ENCODE results near the gene GLYAT.

Gene GLYAT

GRCh38 chr11:58671983-58672633, 59.6 kb downstream of the GLYAT start:
- no peak overlapping the region for H3K4me2 ChIP-seq (ENCODE audit: insufficient read depth, low read length)
- no peak for ATAC-seq (ENCODE audit: insufficient read depth, low read depth)
- H3K27ac ChIP-seq (ENCODE audit: low read length) = no peak overlapping the region

DNA sequence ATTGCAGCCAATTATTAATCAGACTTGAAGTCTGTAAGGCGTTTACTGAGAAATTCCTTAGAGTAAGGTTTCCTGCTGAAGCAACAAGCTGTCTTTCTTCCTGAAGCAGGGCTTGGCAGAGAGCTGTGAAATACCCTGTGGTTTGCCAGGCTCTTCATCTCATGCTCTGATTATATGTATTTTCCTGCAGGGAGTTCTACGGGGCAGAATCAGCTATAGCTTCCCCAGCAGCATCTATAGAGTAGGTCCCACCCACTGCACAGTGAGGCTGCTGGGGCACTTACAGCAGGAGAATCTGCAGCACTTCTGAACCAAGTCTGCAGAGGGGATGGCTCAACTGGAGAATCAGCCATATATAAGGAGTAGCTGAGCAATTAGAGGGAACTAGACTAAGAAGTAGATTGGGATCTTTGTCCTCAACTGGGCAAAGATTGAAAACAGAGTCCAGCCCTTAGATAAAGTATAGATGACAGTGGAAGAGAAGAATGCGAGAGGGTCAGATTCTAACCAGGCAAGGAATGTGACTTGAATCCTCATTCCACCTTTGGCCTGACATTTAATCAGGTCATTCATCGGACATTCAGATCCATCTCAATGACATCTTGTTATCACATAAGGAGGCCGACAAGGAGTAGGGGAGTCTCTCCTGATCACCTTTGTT, 71.7 kb downstream of the GLYAT start:
- TF ChIP-seq EZH2 (IDR thresholded peaks at IDR 0.05; ENCODE audit: borderline replicate concordance, low read depth, low read length, severe bottlenecking) (no peak), CTCF (IDR thresholded peaks at IDR 0.05; ENCODE audit: borderline replicate concordance, extremely low read depth, low read length, poor library complexity, severe bottlenecking) (no peak)
- H3K4me1 ChIP-seq (ENCODE audit: insufficient read depth, low read length) = no peaks in the 10 kb centered on the region
- no peak for DNase-seq
- H3K9ac ChIP-seq (ENCODE audit: low read depth, low read length) = no peak overlapping the region
- no peaks in the 10 kb centered on the region for H3K9me3 ChIP-seq (ENCODE audit: insufficient read depth, low read length, severe bottlenecking)
- peaks cover 5% of the 10 kb centered on the region for H3K27me3 ChIP-seq (ENCODE audit: insufficient read depth, low read length, poor library complexity)
- H2AFZ ChIP-seq (ENCODE audit: low read depth, low read length) = no peak overlapping the region
- H3K36me3 ChIP-seq (ENCODE audit: insufficient read depth, low read length) = no peaks in the 10 kb centered on the region
- H3K4me3 ChIP-seq (ENCODE audit: low read depth in 1 of 2, low read length in 2 of 2) = no peak overlapping the region
- no peaks in the 10 kb centered on the region for H4K20me1 ChIP-seq (ENCODE audit: insufficient read depth, low read length)
- no peaks in the 10 kb centered on the region for H3K79me2 ChIP-seq (ENCODE audit: insufficient read depth, low read length)
- H3K4me2 ChIP-seq (ENCODE audit: insufficient read depth, low read length) = no peak overlapping the region
- H3K27ac ChIP-seq (ENCODE audit: low read length) = no peak overlapping the region
- no peak for ATAC-seq (ENCODE audit: insufficient read depth, low read depth)

More at GRCh38 chr11:58671983-58672633, 59.6 kb downstream of the GLYAT start:
- DNase-seq = no peak
- Histone ChIP-seq H3K4me1 (ENCODE audit: insufficient read depth, low read length) (no peaks in the 10 kb centered on the region), H2AFZ (ENCODE audit: low read depth, low read length) (no peak overlapping the region), H3K9ac (ENCODE audit: low read depth, low read length) (no peak overlapping the region), H3K4me3 (ENCODE audit: low read depth in 1 of 2, low read length in 2 of 2) (no peak overlapping the region), H3K79me2 (ENCODE audit: insufficient read depth, low read length) (no peaks in the 10 kb centered on the region), H3K27me3 (ENCODE audit: insufficient read depth, low read length, poor library complexity) (no peaks in the 10 kb centered on the region), H4K20me1 (ENCODE audit: insufficient read depth, low read length) (no peaks in the 10 kb centered on the region), H3K36me3 (ENCODE audit: insufficient read depth, low read length) (no peaks in the 10 kb centered on the region), H3K9me3 (ENCODE audit: insufficient read depth, low read length, severe bottlenecking) (no peaks in the 10 kb centered on the region)
- TF ChIP-seq CTCF (IDR thresholded peaks at IDR 0.05; ENCODE audit: borderline replicate concordance, extremely low read depth, low read length, poor library complexity, severe bottlenecking) (no peak), EZH2 (IDR thresholded peaks at IDR 0.05; ENCODE audit: borderline replicate concordance, low read depth, low read length, severe bottlenecking) (no peak)

DNA sequence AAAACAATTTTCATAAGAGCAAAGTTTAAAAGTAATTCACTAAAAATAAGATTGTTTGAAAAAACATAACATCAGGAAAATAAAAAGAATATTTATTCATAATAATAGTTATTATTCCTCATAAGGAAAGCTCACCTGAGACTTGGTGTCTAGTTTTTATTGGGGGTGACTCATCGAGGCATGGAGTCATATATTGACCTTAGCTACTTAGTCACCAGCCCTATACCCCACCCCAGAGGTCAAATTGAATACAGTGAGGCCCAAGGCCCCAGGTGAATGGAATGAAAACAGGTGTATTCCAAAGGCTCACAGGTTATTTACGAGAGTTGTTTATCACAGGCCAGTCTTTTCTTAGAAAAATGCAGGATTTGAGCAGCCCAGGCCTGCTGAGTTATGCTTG, 72.3 kb downstream of the GLYAT start:
- no peak overlapping the region for H3K4me3 ChIP-seq (ENCODE audit: low read depth in 1 of 2, low read length in 2 of 2)
- H3K9ac ChIP-seq (ENCODE audit: low read depth, low read length) = no peak overlapping the region
- no peak for TF ChIP-seq CTCF (IDR thresholded peaks at IDR 0.05; ENCODE audit: borderline replicate concordance, extremely low read depth, low read length, poor library complexity, severe bottlenecking)
- TF ChIP-seq EZH2 (IDR thresholded peaks at IDR 0.05; ENCODE audit: borderline replicate concordance, low read depth, low read length, severe bottlenecking) = no peak
- H2AFZ ChIP-seq (ENCODE audit: low read depth, low read length) = no peak overlapping the region
- DNase-seq = no peak
- no peaks in the 10 kb centered on the region for H3K36me3 ChIP-seq (ENCODE audit: insufficient read depth, low read length)
- peaks cover 5% of the 10 kb centered on the region for H3K27me3 ChIP-seq (ENCODE audit: insufficient read depth, low read length, poor library complexity)
- no peaks in the 10 kb centered on the region for H3K4me1 ChIP-seq (ENCODE audit: insufficient read depth, low read length)
- no peaks in the 10 kb centered on the region for H3K9me3 ChIP-seq (ENCODE audit: insufficient read depth, low read length, severe bottlenecking)
- H4K20me1 ChIP-seq (ENCODE audit: insufficient read depth, low read length) = no peaks in the 10 kb centered on the region
- no peak overlapping the region for H3K27ac ChIP-seq (ENCODE audit: low read length)
- H3K79me2 ChIP-seq (ENCODE audit: insufficient read depth, low read length) = no peaks in the 10 kb centered on the region
- no peak for ATAC-seq (ENCODE audit: insufficient read depth, low read depth)
- no peak overlapping the region for H3K4me2 ChIP-seq (ENCODE audit: insufficient read depth, low read length)
